Stimulated activated naive CD8-positive, alpha-beta T cell treated with anti-CD3 and anti-CD28 coated beads, Interleukin-15, amount 100 ng/mL, for 72 hours (primary cell): Measurements from ENCODE around the gene GJD2.

ENCODE experiments used
- ATAC-seq: fragments of 150-1000 bp; cut with Tn5 transposase; 2 replicates; pipeline ENCODE4 v1.10.0; 2021; ENCODE audit warnings: mild to moderate bottlenecking, moderate library complexity
- DNase-seq, 2 donors: peaks; one replicate each; pipeline ENCODE4 v3.0.0; 2021 to 2022
- H3K27ac Mint-ChIP-seq, 2 donors: one replicate each; pipeline ENCODE4 v1.8.0; 2022; ENCODE audit warnings: mild to moderate bottlenecking in 2 of 2, mixed read lengths in 2 of 2, moderate library complexity in 2 of 2
- H3K27me3 Mint-ChIP-seq: one replicate; pipeline ENCODE4 v1.8.0; 2022; ENCODE audit warnings: mixed read lengths
- H3K4me1 Mint-ChIP-seq: one replicate; pipeline ENCODE4 v1.8.0; 2022; ENCODE audit warnings: mild to moderate bottlenecking, mixed read lengths
- H3K4me3 Mint-ChIP-seq, 2 donors: one replicate each; pipeline ENCODE4 v1.8.0; 2022; ENCODE audit warnings: mild to moderate bottlenecking in 2 of 2, mixed read lengths in 2 of 2, moderate library complexity in 1 of 2
- H3K9me3 Mint-ChIP-seq, 2 donors: one replicate each; pipeline ENCODE4 v1.8.0; 2022; ENCODE audit warnings: mixed read lengths in 2 of 2

Gene GJD2

GRCh38 chr15:34753236-34753894 lies 1.4 kb downstream of the GJD2 start:
- Mint-ChIP-seq H3K4me3 (no peak overlapping the region), H3K27me3 (peaks cover 89% of the 10 kb centered on the region), H3K4me1 (peaks cover 12% of the 10 kb centered on the region), H3K9me3 (no peaks in the 10 kb centered on the region), H3K27ac (no peak overlapping the region)
- ATAC-seq (no peak), DNase-seq (no peak)

GRCh38 chr15:34749691-34750090 lies 5.1 kb downstream of the GJD2 start:
- H3K27ac Mint-ChIP-seq = no peak overlapping the region
- peaks cover 74% of the 10 kb centered on the region for H3K27me3 Mint-ChIP-seq
- H3K4me3 Mint-ChIP-seq = no peak overlapping the region
- DNase-seq (no peak), ATAC-seq (no peak)
- H3K9me3 Mint-ChIP-seq = no peaks in the 10 kb centered on the region
- peaks cover 7% of the 10 kb centered on the region for H3K4me1 Mint-ChIP-seq

DNA sequence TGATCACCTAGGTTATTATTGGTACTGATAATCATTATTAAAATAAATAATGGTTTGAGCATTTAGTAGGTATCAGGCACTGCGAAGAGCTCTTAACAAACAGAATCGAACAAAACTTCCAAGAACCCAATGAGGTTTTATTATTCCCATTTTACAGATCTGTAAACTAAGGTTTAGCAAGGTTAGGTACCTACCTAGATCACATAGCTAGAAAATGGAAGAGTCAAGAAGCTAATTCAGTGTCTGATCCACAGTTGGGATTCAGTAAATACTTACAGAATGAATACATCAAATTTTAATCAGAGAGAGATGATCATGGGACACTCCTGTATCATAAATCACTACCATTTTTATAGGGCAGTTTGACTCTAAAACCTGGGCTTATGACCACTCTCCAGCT lies 15.5 kb downstream of the GJD2 start:
- ATAC-seq (no peak), DNase-seq (no peak)
- H3K4me1 Mint-ChIP-seq = no peaks in the 10 kb centered on the region
- no peak overlapping the region for H3K4me3 Mint-ChIP-seq
- H3K9me3 Mint-ChIP-seq = no peaks in the 10 kb centered on the region
- peaks cover 42% of the 10 kb centered on the region for H3K27me3 Mint-ChIP-seq
- H3K27ac Mint-ChIP-seq = no peak overlapping the region

GRCh38 chr15:34738002-34738401 lies 16.8 kb downstream of the GJD2 start:
- no peaks in the 10 kb centered on the region for H3K9me3 Mint-ChIP-seq

DNA sequence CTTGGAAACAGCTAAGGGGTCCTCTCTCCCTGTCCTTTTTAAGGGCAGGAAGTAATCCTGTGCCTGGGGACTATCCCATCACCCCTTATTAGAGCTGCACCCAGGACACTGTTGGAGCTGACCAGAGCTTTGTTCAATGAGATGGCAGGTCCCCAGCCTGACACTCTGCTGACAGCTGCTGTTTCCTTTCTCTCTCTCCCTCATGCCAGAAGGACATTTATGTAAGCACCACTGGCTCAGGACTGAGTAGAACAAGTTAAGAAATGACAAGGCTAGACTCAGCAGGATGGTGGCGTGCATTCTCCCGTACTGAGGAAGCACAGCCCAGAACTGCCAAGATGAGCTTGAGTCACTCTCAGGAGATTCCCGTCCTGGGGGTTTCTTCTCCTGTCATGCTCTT lies 17.3 kb downstream of the GJD2 start:
- no peak for DNase-seq
- Mint-ChIP-seq H3K4me1 (no peaks in the 10 kb centered on the region), H3K27ac (no peak overlapping the region), H3K9me3 (no peaks in the 10 kb centered on the region), H3K27me3 (peaks cover 35% of the 10 kb centered on the region), H3K4me3 (no peak overlapping the region)
- no peak for ATAC-seq

More at GRCh38 chr15:34738002-34738401, 16.8 kb downstream of the GJD2 start:
- no peak overlapping the region for H3K4me3 Mint-ChIP-seq
- ATAC-seq = no peak
- H3K27ac Mint-ChIP-seq = no peak overlapping the region
- DNase-seq = no peak
- H3K27me3 Mint-ChIP-seq = peaks cover 38% of the 10 kb centered on the region
- H3K4me1 Mint-ChIP-seq = no peaks in the 10 kb centered on the region

- Mint-ChIP-seq H3K4me1 (no peaks in the 10 kb centered on the region), H3K27ac (no peak overlapping the region), H3K4me3 (no peak overlapping the region), H3K27me3 (peaks cover 39% of the 10 kb centered on the region), H3K9me3 (no peaks in the 10 kb centered on the region)
- no peak for DNase-seq
- ATAC-seq = no peak
These were observed 20.5 kb downstream of the GJD2 start for GRCh38 chr15:34734303-34734702.

DNA sequence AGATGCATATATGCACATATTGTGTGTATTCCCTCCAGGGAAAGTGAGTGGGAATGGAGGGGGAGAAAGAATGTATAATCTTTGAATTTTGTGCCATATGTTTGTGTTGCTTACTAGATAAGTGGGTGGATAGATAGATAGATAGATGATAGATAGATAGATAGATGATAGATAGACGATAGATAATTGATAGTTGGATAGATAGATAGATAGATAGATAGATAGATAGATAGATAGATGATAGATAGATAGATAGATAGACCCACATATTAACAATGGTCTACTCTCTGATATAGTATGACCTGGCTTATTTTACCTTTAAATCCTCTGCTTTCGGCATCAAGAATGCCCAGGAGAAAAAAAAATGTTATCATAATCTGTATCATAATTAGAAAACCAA lies 21.2 kb downstream of the GJD2 start:
- H3K27me3 Mint-ChIP-seq = peaks cover 38% of the 10 kb centered on the region
- no peaks in the 10 kb centered on the region for H3K4me1 Mint-ChIP-seq
- DNase-seq (no peak), ATAC-seq (no peak)
- no peak overlapping the region for H3K27ac Mint-ChIP-seq
- H3K4me3 Mint-ChIP-seq = no peak overlapping the region
- H3K9me3 Mint-ChIP-seq = no peaks in the 10 kb centered on the region

- H3K27me3 Mint-ChIP-seq = peaks cover 38% of the 10 kb centered on the region
- no peak overlapping the region for H3K27ac Mint-ChIP-seq
- no peaks in the 10 kb centered on the region for H3K4me1 Mint-ChIP-seq
- no peak for ATAC-seq
- no peaks in the 10 kb centered on the region for H3K9me3 Mint-ChIP-seq
- no peak overlapping the region for H3K4me3 Mint-ChIP-seq
- no peak for DNase-seq
These were observed 22.4 kb downstream of the GJD2 start for GRCh38 chr15:34732430-34732829.

DNA sequence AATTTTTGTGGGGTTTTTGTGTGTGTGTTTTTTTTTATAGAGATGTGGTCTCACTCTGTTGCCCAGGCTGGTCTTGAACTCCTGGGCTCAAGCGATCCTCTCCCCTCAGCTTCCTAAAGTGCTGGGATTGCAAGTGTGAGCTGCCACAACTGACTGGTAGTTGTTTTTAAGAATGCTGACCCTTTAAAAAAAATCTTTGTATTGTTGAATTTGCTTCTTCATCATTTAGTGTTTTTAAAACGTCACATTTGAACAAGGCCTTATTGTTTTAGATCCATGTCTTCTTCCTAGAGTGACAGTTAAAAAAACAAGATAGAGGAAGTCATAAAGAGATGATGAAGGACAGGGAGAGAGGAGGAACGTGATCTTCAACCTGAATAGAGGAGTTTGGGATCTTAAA lies 24.1 kb downstream of the GJD2 start:
- peaks cover 45% of the 10 kb centered on the region for H3K27me3 Mint-ChIP-seq
- no peak overlapping the region for H3K4me3 Mint-ChIP-seq
- DNase-seq (no peak), ATAC-seq (no peak)
- no peaks in the 10 kb centered on the region for H3K9me3 Mint-ChIP-seq
- H3K4me1 Mint-ChIP-seq = no peaks in the 10 kb centered on the region
- peak overlapping the region in 1 of 2 donors; percentile 41 for H3K27ac Mint-ChIP-seq

DNA sequence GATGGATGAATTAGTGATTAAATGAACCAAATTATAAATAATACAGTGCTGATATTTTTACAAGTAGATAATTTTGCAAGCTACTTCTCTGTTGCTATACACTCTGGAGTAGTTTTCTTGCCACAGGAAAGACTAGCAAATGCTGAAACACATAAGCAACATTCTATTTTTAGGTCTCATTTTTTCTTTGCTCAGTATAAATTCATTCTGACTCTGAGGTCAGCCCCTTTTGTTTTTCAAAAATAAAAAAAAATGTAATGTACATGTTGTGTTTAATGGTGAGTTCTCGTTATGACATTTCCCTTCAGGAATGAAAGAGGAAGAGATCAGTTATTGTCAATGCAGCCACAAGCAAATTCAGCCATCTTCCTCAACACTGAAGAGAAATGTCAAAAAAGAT lies 24.9 kb downstream of the GJD2 start:
- Mint-ChIP-seq H3K4me3 (no peak overlapping the region), H3K27me3 (peaks cover 45% of the 10 kb centered on the region), H3K27ac (no peak overlapping the region), H3K9me3 (no peaks in the 10 kb centered on the region), H3K4me1 (no peaks in the 10 kb centered on the region)
- DNase-seq (no peak), ATAC-seq (no peak)

GRCh38 chr15:34729056-34729455 lies 25.7 kb downstream of the GJD2 start:
- Mint-ChIP-seq H3K4me1 (no peaks in the 10 kb centered on the region), H3K27me3 (peaks cover 48% of the 10 kb centered on the region), H3K4me3 (no peak overlapping the region), H3K9me3 (no peaks in the 10 kb centered on the region), H3K27ac (no peak overlapping the region)
- DNase-seq = no peak
- no peak for ATAC-seq

- Mint-ChIP-seq H3K9me3 (no peaks in the 10 kb centered on the region), H3K27ac (no peak overlapping the region), H3K4me3 (no peak overlapping the region), H3K4me1 (peaks cover 7% of the 10 kb centered on the region), H3K27me3 (peaks cover 65% of the 10 kb centered on the region)
- DNase-seq (no peak), ATAC-seq (no peak)
These were observed 28.2 kb downstream of the GJD2 start for GRCh38 chr15:34726406-34727100.

GRCh38 chr15:34725556-34725955 lies 29.2 kb downstream of the GJD2 start:
- Mint-ChIP-seq H3K27me3 (peaks cover 68% of the 10 kb centered on the region), H3K4me1 (peaks cover 7% of the 10 kb centered on the region), H3K4me3 (no peak overlapping the region), H3K27ac (no peak overlapping the region), H3K9me3 (no peaks in the 10 kb centered on the region)
- no peak for ATAC-seq
- DNase-seq = no peak

DNA sequence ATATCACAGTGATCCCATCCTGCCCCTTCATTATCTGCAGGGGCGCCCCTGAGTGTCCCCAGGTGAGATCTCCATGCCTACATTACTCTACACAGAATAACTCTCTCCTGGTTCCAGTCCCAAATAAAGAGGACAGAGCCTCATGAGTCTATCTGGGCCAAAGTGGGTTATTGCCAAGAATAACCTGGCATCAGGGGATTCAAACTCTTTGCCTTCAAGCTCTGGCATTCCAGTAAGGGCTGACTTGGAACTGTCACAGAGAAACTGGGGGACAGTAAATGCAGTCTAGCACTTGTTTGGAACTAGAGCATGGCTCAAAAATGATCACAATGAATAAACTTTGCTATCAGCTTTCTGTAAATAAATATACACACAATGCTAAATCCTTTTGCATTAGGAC lies 30.3 kb downstream of the GJD2 start:
- Mint-ChIP-seq H3K9me3 (no peaks in the 10 kb centered on the region), H3K4me3 (no peak overlapping the region), H3K27me3 (peaks cover 72% of the 10 kb centered on the region), H3K4me1 (peaks cover 7% of the 10 kb centered on the region), H3K27ac (no peak overlapping the region)
- DNase-seq (no peak), ATAC-seq (no peak)

DNA sequence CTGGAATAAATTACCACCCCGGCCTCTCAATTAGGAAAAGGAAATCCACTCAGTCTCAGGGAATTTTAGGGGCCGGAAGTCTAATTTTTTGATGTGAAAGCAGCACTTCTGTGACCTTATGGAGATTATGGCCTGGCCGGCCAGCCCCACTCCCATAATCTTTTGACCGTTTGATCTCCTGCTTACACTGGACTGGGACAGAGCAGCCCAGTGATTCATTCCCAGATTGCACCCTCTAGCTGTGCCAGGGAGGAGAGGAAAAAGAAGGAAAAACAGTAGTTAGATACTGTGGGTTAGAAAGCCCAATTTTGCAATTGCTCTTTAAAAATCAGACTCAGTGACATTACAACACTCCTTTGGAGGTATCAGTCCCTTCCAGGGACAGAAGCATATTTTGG lies 32.4 kb downstream of the GJD2 start:
- DNase-seq (no peak), ATAC-seq (no peak)
- Mint-ChIP-seq H3K27ac (no peak overlapping the region), H3K4me3 (no peak overlapping the region), H3K4me1 (peaks cover 7% of the 10 kb centered on the region), H3K27me3 (peaks cover 75% of the 10 kb centered on the region), H3K9me3 (no peaks in the 10 kb centered on the region)

- DNase-seq (no peak), ATAC-seq (no peak)
- no peaks in the 10 kb centered on the region for H3K9me3 Mint-ChIP-seq
- peaks cover 70% of the 10 kb centered on the region for H3K27me3 Mint-ChIP-seq
- no peak overlapping the region for H3K4me3 Mint-ChIP-seq
- peaks cover 7% of the 10 kb centered on the region for H3K4me1 Mint-ChIP-seq
- H3K27ac Mint-ChIP-seq = no peak overlapping the region
These were observed 32.9 kb downstream of the GJD2 start for GRCh38 chr15:34721802-34722438.
